Thoracic aorta (tissue), 2 donors: ENCODE results near the gene PKD2L2. TPM values are rescaled to one million over a fixed set of nuclear protein-coding genes. Genes with fewer than 3 reads are reported as not detected.

ENCODE experiments used
- ATAC-seq: fragments of 150-250 bp; one replicate; pipeline ENCODE4 v1.8.0; 2017; ENCODE audit warnings: low read depth; ENCODE audit not compliant: insufficient number of reproducible peaks, low FRiP score
- DNase-seq: peaks from one replicate; pipeline ENCODE4 v3.0.0-alpha.2; 2020; ENCODE audit warnings: low spot score
- H3K27ac ChIP-seq, 2 donors: fragments of 200-600 bp; sonication (generic); 1 replicate in 1 of 2; 2 replicates in 1 of 2; pipeline ENCODE4 v1.5.1; 2016; ENCODE audit warnings: mild to moderate bottlenecking in 2 of 2, moderate library complexity in 2 of 2
- H3K27me3 ChIP-seq: fragments of 200-600 bp; sonication (generic); replicated peaks from 2 replicates; pipeline ENCODE4 v1.6.0; 2016; ENCODE audit warnings: mild to moderate bottlenecking; ENCODE audit not compliant: insufficient read depth
- H3K36me3 ChIP-seq: fragments of 200-600 bp; sonication (generic); one replicate; pipeline ENCODE4 v1.5.1; 2016
- H3K4me1 ChIP-seq, 2 donors: fragments of 200-600 bp; sonication (generic); 1 replicate in 1 of 2; 2 replicates in 1 of 2; pipeline versions ENCODE4 v1.5.1 to v1.6.0; 2016; ENCODE audit warnings: low read depth in 2 of 2, mild to moderate bottlenecking in 1 of 2; ENCODE audit not compliant: control insufficient read depth in 1 of 2
- H3K4me3 ChIP-seq: fragments of 200-600 bp; sonication (generic); 2 replicates; pipeline ENCODE4 v1.5.1; 2016; ENCODE audit warnings: mild to moderate bottlenecking
- H3K9me3 ChIP-seq: fragments of 200-600 bp; sonication (generic); 2 replicates; pipeline ENCODE4 v1.5.1; 2016
- total RNA-seq, 2 donors: library from RNA; depleted of rRNA; stranded (reverse); fragments of >200 nt; gene quantifications; one replicate each; pipeline versions ENCODE4 v1.1.0 to v1.2.3, GENCODE V29; 2016
- TF ChIP-seq, protein P1 (sequence below): fragments of 200-600 bp; sonication (generic); IDR thresholded peaks from one replicate; pipeline ENCODE4 v1.5.1; 2019; ENCODE audit warnings: antibody characterized with exemption

PKD2L2 gene
- total RNA-seq, 2 donors from 2014 or later: not detected

DNA sequence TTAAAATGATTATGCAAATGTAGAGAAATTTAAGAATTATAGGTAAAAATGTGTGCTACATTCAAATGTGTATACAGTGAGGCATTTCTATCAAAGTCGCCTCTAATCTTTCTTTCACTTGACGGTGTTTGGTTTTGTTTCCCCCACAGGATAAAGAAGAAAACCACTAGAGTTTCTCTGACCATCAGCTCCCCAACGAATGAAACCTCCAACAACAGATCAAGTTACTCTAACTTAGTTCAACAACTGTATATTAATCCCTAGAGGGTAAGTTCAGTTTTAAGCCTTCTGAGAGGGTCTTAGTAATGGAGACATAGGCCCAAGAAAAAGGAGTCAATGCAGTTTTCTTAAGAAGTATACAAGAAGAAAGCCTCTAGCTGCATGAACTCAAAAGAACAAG, 33.1 kb upstream of the PKD2L2 start:
- Histone ChIP-seq H3K36me3 (no peaks in the 10 kb centered on the region), H3K27me3 (no peaks in the 10 kb centered on the region), H3K9me3 (no peaks in the 10 kb centered on the region), H3K27ac (no peak overlapping the region), H3K4me1 (peaks cover 10 to 19% of the 10 kb centered on the region in 2 donors), H3K4me3 (no peak overlapping the region)
- ATAC-seq (no peak), DNase-seq (no peak)
- TF ChIP-seq, protein P1, sequence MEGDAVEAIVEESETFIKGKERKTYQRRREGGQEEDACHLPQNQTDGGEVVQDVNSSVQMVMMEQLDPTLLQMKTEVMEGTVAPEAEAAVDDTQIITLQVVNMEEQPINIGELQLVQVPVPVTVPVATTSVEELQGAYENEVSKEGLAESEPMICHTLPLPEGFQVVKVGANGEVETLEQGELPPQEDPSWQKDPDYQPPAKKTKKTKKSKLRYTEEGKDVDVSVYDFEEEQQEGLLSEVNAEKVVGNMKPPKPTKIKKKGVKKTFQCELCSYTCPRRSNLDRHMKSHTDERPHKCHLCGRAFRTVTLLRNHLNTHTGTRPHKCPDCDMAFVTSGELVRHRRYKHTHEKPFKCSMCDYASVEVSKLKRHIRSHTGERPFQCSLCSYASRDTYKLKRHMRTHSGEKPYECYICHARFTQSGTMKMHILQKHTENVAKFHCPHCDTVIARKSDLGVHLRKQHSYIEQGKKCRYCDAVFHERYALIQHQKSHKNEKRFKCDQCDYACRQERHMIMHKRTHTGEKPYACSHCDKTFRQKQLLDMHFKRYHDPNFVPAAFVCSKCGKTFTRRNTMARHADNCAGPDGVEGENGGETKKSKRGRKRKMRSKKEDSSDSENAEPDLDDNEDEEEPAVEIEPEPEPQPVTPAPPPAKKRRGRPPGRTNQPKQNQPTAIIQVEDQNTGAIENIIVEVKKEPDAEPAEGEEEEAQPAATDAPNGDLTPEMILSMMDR: no peak

DNA sequence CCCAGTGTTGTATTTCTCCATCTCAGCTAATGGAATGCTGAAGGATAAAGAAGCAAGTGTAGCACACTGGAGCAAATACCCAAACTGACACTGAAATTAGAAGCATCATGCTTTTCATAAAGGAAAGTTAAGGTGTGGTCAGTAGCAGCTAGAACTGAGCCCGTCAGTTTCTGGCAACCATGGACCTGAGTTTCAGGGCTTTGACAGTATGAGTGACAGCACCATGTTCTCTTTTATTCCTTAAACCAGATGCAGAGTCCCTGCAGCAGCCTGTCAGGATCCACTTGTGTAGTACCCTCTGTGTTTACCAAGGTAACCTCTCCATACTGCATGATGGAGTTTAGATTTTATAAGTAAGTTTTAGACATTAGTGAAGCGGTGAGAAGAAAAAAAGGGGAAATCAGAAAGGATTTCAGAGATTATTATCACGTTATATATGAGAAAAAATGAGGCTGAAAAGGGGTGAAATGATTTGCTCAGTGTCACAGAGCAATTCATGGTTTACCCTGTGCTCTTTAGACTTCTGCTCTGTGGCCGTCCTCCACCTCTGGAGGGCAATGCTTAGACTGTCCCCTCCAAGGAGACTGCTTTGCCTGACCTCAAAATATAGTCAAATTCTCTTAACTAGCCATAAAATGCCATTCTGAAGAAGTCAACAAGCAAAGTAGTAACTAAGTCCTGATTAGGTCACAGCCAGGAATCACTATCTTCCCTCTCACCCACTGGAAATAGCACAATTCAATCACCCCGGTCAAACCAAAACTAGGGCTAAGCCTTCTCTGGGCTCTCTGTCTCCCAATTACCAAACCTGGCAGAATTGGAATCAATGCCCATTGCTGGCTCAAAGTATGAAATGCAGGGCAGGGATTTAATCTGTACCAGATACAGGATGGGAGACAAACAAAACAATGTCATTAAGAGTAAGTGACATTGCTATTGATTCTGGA, 32.1 kb upstream of the PKD2L2 start:
- Histone ChIP-seq H3K27ac (peak overlapping the region in 1 of 2 donors; percentile 29), H3K4me3 (peak overlapping the region; percentile 59)
- no peak for DNase-seq

DNA sequence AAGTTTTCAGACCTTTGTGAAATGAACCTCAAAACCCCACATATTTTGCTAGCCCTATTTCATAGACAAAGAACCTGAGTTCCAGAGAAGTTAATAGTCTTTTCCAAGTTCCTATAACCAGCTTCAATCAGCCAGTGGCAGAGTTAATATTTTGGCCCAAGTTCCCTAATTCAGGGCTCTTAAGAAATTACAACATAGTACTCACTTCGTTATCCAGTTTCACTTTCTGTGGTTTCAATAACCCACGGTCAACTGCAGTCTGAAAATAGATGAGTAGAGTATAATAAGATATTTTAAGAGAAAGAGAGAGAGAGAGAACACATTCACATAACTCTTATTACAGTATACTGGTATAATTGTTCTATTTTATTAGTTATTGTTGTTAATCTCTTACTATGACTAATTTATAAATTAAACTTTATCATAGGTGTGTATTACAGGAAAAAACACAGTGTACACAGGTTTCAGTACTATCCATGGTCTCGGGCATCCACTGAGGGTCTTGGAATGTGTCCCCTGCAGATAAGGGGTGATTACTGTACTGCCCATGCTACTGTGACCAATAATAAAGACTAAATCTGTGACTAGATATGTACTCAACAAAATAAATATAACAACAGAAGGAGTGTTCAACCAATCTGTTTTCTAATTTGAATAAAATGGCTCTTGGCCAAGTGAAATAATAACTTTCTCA, 30.9 kb upstream of the PKD2L2 start:
- Histone ChIP-seq H3K27ac (peak overlapping the region; percentile 29 to 31), H3K36me3 (no peaks in the 10 kb centered on the region), H3K27me3 (no peaks in the 10 kb centered on the region), H3K9me3 (no peaks in the 10 kb centered on the region), H3K4me1 (peaks cover 10 to 19% of the 10 kb centered on the region in 2 donors), H3K4me3 (peak overlapping the region; percentile 59)
- DNase-seq (no peak), ATAC-seq (no peak)
- TF ChIP-seq, protein P1: no peak

More for the DNA sequence above, 32.1 kb upstream of the PKD2L2 start:
- ATAC-seq: no peak
- no peaks in the 10 kb centered on the region for H3K27me3 ChIP-seq
- H3K4me1 ChIP-seq: peaks cover 10 to 19% of the 10 kb centered on the region in 2 donors
- H3K9me3 ChIP-seq: no peaks in the 10 kb centered on the region
- H3K36me3 ChIP-seq: no peaks in the 10 kb centered on the region
- TF ChIP-seq, protein P1: no peak

DNA sequence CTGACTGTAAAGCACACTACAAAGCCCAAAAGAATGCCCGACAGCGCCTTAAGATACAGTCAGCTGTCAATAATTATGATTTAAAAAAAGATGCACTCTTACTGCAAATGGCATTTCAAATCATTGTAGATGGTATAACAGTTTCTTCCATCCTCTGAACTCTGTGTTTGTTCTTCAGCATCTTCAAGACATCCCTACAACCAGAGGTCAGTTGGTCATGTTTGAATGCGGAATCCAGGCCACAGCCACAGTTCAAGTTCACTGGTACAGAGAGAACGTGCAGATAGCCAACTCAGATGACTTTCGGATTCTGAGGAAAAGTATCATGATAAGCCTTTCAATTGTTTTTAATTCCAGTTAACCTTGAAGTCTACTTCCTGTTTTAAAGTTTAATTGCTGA, 30.3 kb upstream of the PKD2L2 start:
- no peak for ATAC-seq

More for the DNA sequence above, 30.3 kb upstream of the PKD2L2 start:
- Histone ChIP-seq H3K27me3 (no peaks in the 10 kb centered on the region), H3K4me1 (peaks cover 10 to 19% of the 10 kb centered on the region in 2 donors), H3K4me3 (peak overlapping the region; percentile 59), H3K27ac (peak overlapping the region in 1 of 2 donors; percentile 29), H3K9me3 (no peaks in the 10 kb centered on the region), H3K36me3 (no peaks in the 10 kb centered on the region)
- DNase-seq: no peak
- TF ChIP-seq, protein P1: no peak
